GM21576 (cell line): ENCODE data around the gene PSMB9.
"Not testable (repeated sequence)": the region's sequence is repeated elsewhere in the genome, so short reads cannot be mapped to it uniquely, and the experiment has no call there.

Source experiments
- ATAC-seq: cut with Tn5 transposase; IDR thresholded peaks from one replicate; pipeline ENCODE4 v1.9.1; 2021; ENCODE audit warnings: mild to moderate bottlenecking, moderate library complexity; ENCODE audit not compliant: unreplicated experiment

Gene PSMB9

DNA sequence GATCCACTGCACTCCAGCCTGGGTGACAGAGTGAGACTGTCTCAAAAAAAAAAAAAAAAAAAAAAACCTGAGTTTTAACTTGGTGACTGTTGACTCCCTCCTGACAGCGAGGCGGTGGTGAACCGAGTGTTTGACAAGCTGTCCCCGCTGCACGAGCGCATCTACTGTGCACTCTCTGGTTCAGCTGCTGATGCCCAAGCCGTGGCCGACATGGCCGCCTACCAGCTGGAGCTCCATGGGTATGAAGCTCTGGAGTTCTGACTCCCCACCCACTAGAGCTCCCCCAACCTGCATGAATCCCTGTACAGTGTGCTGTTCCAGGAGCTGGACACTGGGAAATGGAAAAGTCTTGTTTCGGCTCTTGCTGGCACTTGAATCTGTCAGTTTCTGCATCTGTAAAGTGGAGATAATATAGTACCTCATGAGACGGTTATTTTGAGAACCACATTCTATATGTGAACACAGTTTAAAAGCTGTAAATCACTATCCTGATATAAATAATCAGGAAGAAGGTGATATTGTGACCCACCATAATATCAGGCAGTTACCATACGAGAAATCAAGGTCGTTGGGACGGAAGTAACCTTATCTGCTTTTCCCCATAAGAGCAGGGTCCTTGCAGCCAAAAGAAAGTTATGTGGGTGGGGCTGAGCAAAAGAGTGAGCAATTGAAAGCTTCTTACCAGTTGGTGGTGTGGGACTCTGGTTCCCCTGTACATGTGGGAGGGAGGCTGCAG is 3.3 kb downstream of the PSMB9 start:
- ATAC-seq: no peak

DNA sequence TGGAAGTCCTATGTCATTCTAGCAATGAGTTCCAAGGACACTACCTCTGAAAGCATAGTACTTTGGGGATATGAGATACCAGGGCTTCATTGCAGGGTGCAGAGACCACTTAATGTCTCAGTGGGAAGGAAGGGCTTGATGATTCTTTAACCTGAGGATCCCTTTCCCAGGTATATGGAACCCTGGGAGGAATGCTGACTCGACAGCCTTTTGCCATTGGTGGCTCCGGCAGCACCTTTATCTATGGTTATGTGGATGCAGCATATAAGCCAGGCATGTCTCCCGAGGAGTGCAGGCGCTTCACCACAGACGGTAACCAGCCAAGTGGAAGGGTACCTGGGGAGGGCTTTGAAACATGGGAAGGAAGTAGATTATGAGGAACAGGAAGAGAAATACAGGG is 4.2 kb downstream of the PSMB9 start:
- ATAC-seq: no peak

DNA sequence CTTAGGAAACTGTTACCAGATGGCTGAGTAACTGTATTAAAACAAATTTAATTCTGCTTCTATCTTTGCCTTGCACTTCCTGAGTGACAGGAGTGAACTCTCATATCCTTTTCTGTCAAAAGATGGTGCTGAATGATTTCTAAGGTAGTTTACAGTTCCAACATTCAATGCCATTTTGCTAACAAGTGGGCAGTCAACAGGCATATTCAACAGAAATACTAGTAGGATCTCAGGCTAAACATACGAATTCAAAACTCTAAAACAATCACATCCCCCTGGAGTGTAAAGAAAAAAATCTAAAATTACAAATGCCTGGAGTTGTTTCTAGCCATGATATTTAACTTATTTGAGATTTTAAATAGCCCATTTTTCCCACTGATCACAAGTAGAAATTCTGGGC is 6.7 kb downstream of the PSMB9 start:
- no peak for ATAC-seq

DNA sequence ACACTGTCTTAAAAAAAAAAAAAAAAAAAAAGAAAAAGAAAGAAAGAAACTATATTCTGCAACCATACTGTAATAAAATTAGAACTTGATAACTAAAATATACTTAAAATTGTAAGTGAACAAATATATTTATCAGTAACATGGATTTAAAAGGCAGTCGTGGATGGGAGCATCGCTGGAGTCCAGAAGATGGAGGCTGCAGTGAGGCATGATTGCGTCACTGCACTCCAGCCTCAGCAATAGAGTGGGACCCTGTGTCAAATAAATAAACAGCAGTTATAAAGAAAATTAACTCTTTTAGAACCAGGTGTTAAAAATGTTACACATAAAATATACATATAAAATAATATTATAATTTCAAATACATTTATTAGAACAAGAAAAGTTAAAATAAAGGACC is 8.7 kb downstream of the PSMB9 start:
- no peak for ATAC-seq

DNA sequence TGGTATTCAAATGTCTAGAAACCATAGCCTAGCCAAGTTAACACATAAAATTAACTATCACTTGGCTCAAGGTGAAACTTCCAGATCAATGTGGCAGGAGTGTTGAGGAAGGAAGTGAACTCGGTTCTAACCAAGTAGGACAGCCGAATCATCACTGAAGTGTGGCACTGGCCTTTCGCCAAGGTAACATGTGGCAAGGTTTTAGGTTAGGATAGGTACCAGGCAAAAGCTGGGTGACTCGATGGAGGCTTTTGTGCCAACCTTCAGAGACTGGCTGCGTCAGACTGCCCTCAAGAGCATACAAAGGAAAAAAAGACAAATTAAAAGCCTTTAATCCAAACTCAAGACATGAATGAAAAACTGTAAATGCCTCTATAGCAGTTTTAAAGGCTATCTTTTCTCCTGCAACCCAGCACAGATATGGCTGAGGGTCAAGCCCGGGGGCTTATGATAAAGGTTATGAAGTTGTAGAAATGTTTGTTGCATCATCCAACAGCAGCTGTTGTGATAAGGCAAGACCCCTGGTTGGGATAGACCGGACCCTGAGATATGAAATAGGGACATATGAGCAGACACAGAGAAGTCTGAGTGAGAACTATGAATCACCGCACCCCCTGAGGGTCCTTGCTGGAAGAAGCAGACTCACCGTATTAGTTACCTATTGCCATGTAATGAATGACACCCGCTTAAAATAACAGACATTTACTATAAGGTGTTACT is 11.9 kb downstream of the PSMB9 start:
- ATAC-seq: no peak

DNA sequence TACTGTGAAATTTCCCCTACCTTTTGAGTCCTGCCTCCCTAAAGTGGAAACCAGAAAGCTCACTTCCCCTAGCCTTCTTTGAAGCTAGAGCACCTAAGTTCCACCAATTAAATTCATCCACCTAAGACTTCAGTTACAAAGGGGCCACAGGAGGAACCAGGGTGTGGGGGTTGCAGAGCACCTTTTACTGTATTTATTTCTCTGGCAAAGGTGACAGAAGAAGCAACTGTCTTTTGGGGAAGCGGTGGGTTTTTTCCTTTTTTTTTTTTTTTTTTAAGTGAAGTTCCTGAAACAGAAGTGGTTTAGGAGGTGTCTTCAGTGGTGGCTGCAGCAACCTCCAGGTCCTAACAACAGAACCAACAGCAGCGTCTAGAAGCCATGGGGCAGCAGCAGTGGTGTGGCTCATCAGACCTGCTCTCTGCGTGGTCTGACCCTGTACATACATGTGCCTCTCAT is 13.1 kb downstream of the PSMB9 start:
- no peak for ATAC-seq

DNA sequence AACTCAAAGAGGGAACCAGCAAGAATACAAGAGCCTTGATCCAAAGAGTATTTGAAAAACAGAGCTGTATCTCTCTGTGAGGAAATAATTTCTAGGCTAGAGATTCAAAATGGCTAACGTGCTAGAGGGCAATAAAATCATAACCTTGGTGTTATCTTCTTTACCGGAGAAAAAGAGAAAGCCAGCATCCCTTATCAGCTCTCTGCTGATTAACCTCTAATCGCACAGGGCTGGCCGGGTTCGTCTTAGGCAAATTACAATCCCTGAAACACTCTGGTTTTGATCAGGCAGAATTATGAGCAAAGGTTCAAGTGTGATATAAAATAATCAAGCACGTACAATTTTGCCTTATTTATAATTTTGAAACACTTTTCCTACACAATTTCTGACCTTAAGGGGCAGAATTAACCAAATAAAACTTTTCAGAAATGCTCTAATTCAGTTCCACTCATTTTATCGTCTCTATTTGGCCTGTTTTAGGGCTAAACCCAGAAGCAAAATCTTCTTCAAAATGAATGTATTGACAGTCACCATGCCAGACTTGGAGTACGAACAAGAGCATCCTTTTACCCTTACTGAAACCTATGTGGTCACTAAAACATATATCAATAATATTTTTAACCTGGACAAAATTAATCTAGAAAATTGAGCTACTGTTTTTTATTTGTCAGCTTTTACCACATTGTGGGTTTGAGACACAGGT is 13.7 kb downstream of the PSMB9 start:
- no peak for ATAC-seq

DNA sequence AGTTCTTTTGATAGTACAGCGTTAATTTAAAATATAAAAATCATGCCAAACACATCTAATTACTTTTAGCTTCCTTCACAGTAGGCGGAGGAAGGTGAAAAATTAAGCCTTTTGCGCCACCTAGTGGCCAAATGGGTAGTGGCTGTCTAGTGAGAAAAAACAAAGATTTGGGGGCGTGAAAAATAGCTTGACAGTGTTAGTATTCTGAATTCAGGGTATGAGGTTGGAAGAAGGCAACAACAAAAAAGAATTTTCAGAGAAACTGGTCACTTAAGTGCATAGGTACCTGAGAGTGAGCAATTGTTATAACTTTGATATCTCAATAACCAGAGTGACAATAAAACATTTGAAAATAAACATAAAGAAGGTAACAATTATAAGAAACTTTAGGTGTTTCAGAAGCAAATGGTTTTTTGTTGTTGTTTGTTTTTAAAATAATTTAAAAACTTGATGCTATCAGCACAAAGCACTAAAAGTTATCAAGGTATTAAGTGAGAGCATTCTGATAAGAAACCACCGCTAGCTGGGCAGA is 14.3 kb downstream of the PSMB9 start:
- peak; percentile 47 for ATAC-seq

DNA sequence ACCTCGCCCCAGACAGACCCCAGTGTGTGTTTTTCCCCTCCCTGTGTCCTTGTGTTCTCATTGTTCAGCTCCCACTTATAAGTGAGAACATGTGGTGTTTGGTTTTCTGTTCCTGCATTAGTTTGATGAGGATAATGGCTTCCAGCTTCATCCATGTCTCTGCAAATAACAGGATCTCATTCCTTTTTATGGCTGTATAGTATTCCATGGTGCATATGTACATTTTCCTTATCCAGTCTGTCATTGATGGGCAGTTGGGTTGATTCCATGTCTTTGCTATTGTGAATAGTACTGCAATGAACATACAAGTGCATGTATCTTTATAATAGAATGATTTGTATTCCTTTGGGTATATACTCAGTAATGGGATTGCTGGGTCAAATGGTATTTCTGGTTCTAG is 20.0 kb downstream of the PSMB9 start:
- not testable (repeated sequence) for ATAC-seq

DNA sequence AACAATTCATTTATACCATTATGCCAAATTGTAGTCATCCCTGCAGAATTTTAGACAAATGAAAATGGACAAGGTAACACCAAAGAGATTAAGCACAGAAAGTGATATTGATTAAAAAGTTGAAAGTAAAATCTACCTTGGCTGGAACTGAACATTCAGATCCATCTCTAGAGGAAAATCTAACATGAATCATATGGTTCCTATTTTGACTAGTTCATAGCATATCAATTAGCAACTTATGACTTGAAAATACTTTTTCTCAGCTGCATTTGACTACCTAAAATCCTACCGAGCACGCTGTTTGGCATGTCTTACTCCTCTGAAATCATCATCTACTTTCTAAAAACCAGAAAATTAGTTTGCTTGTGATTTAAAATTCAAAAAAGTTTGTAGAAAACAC is 22.6 kb downstream of the PSMB9 start:
- ATAC-seq: no peak

DNA sequence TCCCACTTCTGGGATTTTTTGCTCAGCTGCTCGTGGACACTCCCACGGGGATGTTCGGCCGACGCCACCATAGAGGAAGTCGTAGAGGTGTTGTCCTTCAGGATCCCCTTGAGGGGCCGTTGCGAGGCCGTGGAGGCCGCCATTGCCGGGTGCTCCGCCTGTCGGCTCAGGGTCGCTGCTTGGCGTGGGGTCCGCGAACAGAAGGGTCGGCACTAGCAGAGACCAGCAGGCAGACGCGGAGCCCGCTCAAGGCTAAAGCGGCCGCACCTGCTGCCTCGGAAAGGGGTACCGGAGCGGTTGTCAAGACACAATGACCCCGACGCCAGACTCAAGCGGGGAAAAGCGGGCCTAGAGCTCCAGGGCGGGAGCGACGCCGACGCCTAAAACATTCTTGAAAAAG is 25.7 kb downstream of the PSMB9 start:
- no peak for ATAC-seq

DNA sequence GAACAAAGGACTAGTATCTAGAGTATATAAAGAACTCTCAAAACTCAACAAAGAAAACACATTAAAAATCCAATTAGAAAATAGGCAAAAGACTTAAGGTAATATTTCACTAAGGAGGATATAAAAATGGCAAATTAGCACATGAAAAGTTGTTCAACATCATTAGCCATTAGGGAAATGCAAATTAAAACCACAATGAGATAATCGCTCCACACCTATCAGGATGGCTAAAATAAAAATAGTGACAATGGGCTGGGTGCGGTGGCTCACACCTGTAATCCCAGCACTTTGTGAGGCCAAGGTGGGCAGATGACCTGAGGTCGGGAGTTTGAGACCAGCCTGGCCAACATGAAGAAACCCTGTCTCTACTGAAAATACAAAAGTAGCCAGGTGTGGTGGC is 27.0 kb downstream of the PSMB9 start:
- ATAC-seq: not testable (repeated sequence)

DNA sequence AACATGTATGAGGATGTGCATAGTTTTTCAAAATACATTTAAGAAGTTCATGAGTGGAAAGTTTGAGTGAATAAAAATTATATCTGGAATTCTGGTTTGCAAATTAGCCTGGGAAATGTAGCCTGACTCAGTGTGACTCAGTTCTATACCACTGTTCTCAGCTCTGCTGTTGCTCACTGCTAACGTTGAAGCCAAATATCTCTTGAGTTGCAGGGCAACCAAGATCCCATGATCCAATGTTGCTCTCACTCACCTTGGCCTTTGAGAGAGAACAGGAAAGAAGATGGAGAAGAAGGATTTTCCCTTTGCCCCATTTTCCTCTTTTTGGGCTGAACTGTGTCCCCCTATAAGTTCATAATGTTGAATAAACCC is 28.9 kb downstream of the PSMB9 start:
- no peak for ATAC-seq

DNA sequence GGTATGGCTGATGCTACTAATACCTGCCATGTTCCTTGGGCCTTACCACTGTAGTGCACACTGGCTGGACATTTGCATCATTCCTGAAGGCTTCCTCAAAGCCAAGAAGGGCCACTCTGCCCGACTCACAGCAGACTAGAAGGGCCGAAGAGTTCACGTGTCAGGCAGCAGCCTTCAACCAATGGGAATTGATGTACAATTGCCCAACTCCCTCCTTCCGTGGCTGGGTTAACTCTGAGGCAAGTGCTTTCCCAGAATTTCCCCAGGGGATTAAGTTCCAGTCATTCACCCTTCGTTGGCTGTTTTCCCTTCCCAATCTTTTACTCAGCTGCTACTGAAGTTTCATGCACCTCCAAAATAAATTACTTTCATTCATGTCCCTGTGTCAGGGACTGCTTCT is 29.8 kb downstream of the PSMB9 start:
- ATAC-seq: no peak

DNA sequence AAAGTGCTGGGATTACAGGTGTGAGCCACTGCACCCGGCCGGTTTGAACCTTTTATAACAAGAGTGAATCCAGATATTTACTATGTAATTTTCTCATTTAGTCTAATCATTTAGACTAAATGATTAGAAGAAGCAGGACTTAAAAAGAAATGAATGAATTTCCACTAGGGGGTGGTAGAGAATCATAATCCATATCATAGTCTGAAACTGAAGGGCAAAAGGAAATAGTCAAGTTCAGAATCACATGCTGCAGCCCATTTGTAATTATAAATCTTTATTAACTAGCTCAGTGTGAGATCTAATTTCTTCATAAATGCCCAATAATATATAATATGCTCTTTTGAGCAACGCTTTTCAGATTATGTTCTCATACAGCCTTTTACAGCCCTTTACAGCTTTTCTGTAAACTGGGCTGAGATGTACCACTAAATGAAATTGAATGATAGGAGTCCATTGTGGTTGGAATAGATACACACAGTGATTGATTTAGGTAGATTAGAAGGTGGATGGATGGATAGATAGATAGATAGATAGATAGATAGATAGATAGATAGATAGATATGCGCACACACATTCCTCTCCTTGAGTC is 31.8 kb downstream of the PSMB9 start:
- no peak for ATAC-seq

DNA sequence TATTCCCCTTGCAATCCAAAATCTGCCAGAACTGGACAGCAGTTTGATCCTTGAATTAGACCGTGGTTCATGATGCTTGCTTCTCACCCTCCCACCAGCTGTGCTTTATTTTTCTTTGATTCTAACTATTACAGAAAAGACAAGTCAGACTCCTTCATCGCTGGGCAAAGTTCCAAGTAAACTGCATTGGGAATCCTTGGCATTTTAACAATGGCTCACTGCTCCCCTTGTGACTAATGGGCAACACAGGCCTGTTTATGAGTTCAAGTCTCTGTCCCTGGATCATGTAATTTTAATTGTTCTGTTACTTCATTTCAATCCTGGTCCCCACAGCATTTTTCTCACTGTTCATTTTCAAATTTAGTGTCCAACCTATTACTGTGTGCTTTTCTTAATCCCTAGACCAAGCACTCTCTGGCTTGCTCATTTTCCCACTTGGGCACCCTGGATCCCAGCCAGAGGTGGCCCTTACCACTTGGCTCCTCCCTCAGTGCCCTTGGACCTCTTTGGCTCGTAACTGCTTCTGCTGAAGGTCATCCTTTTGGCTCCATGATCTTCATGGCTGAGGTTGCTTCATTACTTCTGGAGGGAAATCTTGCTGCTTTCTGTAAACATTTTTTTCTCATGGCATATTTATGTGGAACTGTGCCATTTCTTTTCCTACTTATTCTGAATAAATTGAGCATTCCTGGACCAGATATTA is 32.8 kb downstream of the PSMB9 start:
- ATAC-seq: no peak

DNA sequence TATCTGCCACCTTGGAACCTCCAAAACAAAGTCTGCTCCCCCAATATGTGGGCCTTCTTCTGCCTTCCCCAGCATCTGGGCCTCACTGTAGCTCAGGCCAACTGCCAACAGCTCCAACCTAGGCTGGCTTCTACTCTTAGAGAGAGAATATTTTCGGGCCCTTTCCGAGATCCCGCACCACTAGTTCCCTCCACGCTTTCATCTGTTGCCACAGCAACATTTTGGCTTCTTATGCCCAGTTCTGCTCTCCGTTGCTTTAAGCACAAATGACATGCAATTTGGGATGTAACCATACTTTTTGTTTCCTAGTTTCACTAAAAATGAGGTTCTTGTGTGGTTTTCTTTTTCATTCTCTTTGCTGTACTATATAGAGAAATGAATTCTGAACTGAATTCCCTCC is 33.6 kb downstream of the PSMB9 start:
- no peak for ATAC-seq

DNA sequence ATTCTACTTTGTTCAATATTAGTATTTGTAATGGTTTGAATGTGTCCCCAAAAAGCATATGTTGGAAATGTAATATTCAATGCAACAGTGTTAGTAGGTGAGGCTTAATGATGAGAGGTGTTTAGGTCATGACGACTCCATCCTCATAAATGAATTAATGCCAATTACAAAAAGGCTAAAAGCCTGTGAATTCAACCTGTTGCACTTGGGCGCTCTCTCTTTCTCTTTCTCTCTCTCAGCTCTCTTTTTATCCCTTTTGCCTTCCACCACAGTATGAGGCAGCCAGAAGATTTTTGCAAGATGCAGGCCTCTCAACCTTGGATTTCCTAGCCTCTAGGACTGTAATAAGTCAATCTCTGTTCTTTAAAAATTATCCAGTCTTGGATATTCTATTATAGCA is 34.6 kb downstream of the PSMB9 start:
- no peak for ATAC-seq

DNA sequence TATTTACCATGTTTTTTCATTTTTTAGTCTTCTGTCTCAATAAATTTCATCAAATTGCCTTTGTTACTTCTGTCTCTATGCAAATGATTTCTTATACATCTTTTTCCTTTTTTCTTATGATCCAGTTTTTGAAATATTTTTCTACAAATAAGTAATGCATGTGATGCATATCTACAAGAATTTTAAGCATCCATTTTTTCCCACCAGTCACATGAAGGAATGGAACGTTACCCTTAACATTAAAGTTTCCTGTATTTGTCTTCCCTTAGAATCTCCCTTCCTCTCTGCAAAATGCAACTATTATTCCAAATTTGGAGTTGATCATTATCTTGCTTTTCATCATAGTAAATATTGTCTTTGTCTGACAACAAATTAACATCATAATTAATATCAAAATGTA is 35.5 kb downstream of the PSMB9 start:
- ATAC-seq: no peak

DNA sequence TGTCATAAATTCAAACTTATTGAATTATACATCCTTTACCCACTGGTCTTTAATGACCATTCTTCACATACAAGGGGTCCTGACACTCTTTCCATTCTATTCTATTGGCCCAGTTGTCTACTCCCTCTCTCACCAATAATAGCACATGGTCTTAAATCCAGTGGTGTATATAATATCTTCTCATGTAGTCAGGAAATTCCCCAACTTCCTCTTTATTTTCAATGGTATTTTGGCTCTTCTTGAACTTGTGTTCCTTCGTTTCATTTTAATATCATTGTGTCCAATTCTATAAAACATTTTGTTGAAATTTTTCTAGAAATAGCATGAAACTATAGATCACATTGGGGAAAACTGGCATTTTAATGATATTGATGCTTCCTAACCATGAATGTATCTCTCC is 36.8 kb downstream of the PSMB9 start:
- ATAC-seq: no peak
